ENCODE measurements around the gene FAM124A.
A peak's percentile ranks its signal among the peaks of the same experiment; 100 is the strongest.

FAM124A gene

GRCh38 chr13:51222037-51222685 lies at the start of gene FAM124A:
Gene FAM124A, plus strand, starts transcription at chr13:51222398. Its CDS starts 104 bp downstream, at chr13:51222502.
- Histone ChIP-seq H3K4me3 (peak within 1 kb of the TSS; percentile 96), H3K27ac (peak within 1 kb of the TSS; percentile 59 to 73)
- no peak for TF ChIP-seq CTCF (IDR thresholded peaks at IDR 0.05)
- DNase-seq (ENCODE audit: low spot score): no peak

GRCh38 chr13:51175021-51175420 lies 47.2 kb upstream of the FAM124A start:
- TF ChIP-seq CTCF (IDR thresholded peaks at IDR 0.05): no peak
- no peak overlapping the region for H3K4me3 ChIP-seq
- DNase-seq (ENCODE audit: low spot score): no peak
- H3K27ac ChIP-seq: no peak overlapping the region

GRCh38 chr13:51175639-51176038 lies 46.6 kb upstream of the FAM124A start:
- no peak for TF ChIP-seq CTCF (IDR thresholded peaks at IDR 0.05)
- DNase-seq (ENCODE audit: low spot score): no peak
- no peak overlapping the region for H3K4me3 ChIP-seq
- no peak overlapping the region for H3K27ac ChIP-seq

- no peak for DNase-seq (ENCODE audit: low spot score)
- Histone ChIP-seq H3K27ac (no peak overlapping the region), H3K4me3 (no peak overlapping the region)
- no peak for TF ChIP-seq CTCF (IDR thresholded peaks at IDR 0.05)
These were observed 45.0 kb upstream of the FAM124A start for GRCh38 chr13:51177188-51177587.

- no peak overlapping the region for H3K27ac ChIP-seq
- DNase-seq (ENCODE audit: low spot score): no peak
- TF ChIP-seq CTCF (IDR thresholded peaks at IDR 0.05): no peak
- H3K4me3 ChIP-seq: no peak overlapping the region
These were observed 43.6 kb upstream of the FAM124A start for GRCh38 chr13:51178456-51179074.

GRCh38 chr13:51179432-51179971 lies 42.7 kb upstream of the FAM124A start:
- Histone ChIP-seq H3K27ac (no peak overlapping the region), H3K4me3 (no peak overlapping the region)
- TF ChIP-seq CTCF (IDR thresholded peaks at IDR 0.05): no peak
- no peak for DNase-seq (ENCODE audit: low spot score)

Data from coronary artery (tissue), 2 donors.